Caco-2 (cell line): Measurements from ENCODE around the gene ATXN8OS. TPM values are rescaled to one million over a fixed set of nuclear protein-coding genes. Genes with fewer than 3 reads are reported as not detected.

ENCODE experiments used
- BruUV-seq: library from RNA; stranded (reverse); fragments of 400-500 nt; replicated peaks from 2 replicates; lab custom pipeline; 2021; lab: Mats Ljungman, UMichigan
- CTCF ChIA-PET: fragments of 300-600 bp; sonication (Branson Sonifier 250); formaldehyde crosslinking; loops from one replicate; lab custom pipeline; 2022; ENCODE audit warnings: antibody characterized with exemption; lab: Charles Lee
- POLR2A ChIA-PET: fragments of 300-600 bp; sonication (Branson Sonifier 250); formaldehyde crosslinking; loops from one replicate; lab custom pipeline; 2022; ENCODE audit warnings: antibody characterized with exemption; lab: Charles Lee
- DNase-seq, 2 experiments: peaks; one replicate each; pipeline versions ENCODE4 v3.0.0 to v3.0.0-alpha.2; 2020 to 2022
- H3K27me3 ChIP-seq: replicated peaks from 2 replicates; pipeline ENCODE4 v1.6.0; 2011; ENCODE audit warnings: low read length; ENCODE audit not compliant: control insufficient read depth, insufficient read depth
- H3K36me3 ChIP-seq: 2 replicates; pipeline ENCODE4 v1.5.1; 2011; ENCODE audit warnings: low read length; ENCODE audit not compliant: control insufficient read depth, insufficient read depth
- H3K4me1 ChIP-seq: fragments of 250-450 bp; sonication (Bioruptor Pico); 2 replicates; pipeline ENCODE4 v1.5.1; 2020; ENCODE audit warnings: mild to moderate bottlenecking
- H3K4me3 ChIP-seq: 2 replicates; pipeline ENCODE4 v1.5.1; 2011; ENCODE audit warnings: low read depth, mild to moderate bottlenecking, control low read depth, low read length
- H3K9me3 ChIP-seq: fragments of 250-450 bp; sonication (Bioruptor Pico); 2 replicates; pipeline ENCODE4 v1.5.1; 2020; ENCODE audit warnings: mild to moderate bottlenecking, moderate library complexity
- H3K27ac Mint-ChIP-seq: one replicate; pipeline ENCODE4 v1.8.0; 2022; ENCODE audit warnings: mixed read lengths; ENCODE audit not compliant: unreplicated experiment
- H3K27me3 Mint-ChIP-seq: one replicate; pipeline ENCODE4 v1.8.0; 2022; ENCODE audit warnings: mixed read lengths; ENCODE audit not compliant: insufficient read depth, unreplicated experiment
- H3K36me3 Mint-ChIP-seq: one replicate; pipeline ENCODE4 v1.8.0; 2022; ENCODE audit warnings: mild to moderate bottlenecking, mixed read lengths; ENCODE audit not compliant: insufficient read depth, unreplicated experiment
- H3K4me1 Mint-ChIP-seq: one replicate; pipeline ENCODE4 v1.8.0; 2022; ENCODE audit warnings: low read depth, mixed read lengths; ENCODE audit not compliant: unreplicated experiment
- H3K4me3 Mint-ChIP-seq: one replicate; pipeline ENCODE4 v1.8.0; 2022; ENCODE audit warnings: mild to moderate bottlenecking, moderate library complexity, mixed read lengths; ENCODE audit not compliant: unreplicated experiment
- H3K9me3 Mint-ChIP-seq: one replicate; pipeline ENCODE4 v1.8.0; 2022; ENCODE audit warnings: mixed read lengths; ENCODE audit not compliant: unreplicated experiment
- CTCF ChIP-seq, 2 experiments: fragments of 200-600 bp in 1 of 2; IDR thresholded peaks; 1 replicate in 1 of 2; 2 replicates in 1 of 2; pipeline versions ENCODE4 v1.5.1 to v1.8.0; 2011 to 2022; ENCODE audit warnings: antibody characterized with exemption in 1 of 2, control low read depth in 1 of 2, inconsistent platforms in 1 of 2, low read depth in 1 of 2, low read length in 1 of 2, mild to moderate bottlenecking in 1 of 2, moderate library complexity in 1 of 2; ENCODE audit not compliant: insufficient read depth in 1 of 2, severe bottlenecking in 1 of 2, unreplicated experiment in 1 of 2
- intact Hi-C: fragments of 100-400 bp; cut with micrococcal nuclease; formaldehyde crosslinking; loops from one replicate; pipeline ENCODE4 v1.10.0; 2022; ENCODE audit not compliant: unreplicated experiment
- total RNA-seq: library from RNA; stranded (reverse); gene quantifications from 2 replicates; pipeline ENCODE4 v1.2.3, GENCODE V29; 2022

ATXN8OS gene
- total RNA-seq, 1 experiment from 2014 or later, result not detected

- no peak overlapping the region for H3K4me3 Mint-ChIP-seq
- Histone ChIP-seq H3K36me3 (no peaks in the 10 kb centered on the region), H3K4me1 (no peaks in the 10 kb centered on the region), H3K9me3 (no peaks in the 10 kb centered on the region), H3K4me3 (no peak overlapping the region), H3K27me3 (no peaks in the 10 kb centered on the region)
- no peaks in the 10 kb centered on the region for H3K36me3 Mint-ChIP-seq
- DNase-seq, result no peak
- ChIA-PET POLR2A (no interaction called here), CTCF (no interaction called here)
- no peaks in the 10 kb centered on the region for H3K9me3 Mint-ChIP-seq
- no peaks in the 10 kb centered on the region for H3K27me3 Mint-ChIP-seq
- no peaks in the 10 kb centered on the region for H3K4me1 Mint-ChIP-seq
- intact Hi-C loops, result no loop called here
- no peak overlapping the region for H3K27ac Mint-ChIP-seq
- BruUV-seq, result no TSS peak
- TF ChIP-seq CTCF (IDR thresholded peaks at IDR 0.05; ENCODE audit: insufficient read depth in 1 of 2, low read depth in 1 of 2, low read length in 1 of 2, severe bottlenecking in 1 of 2, unreplicated experiment in 1 of 2), result no peak
Observed at GRCh38 chr13:70172946-70173597, 65.4 kb downstream of the ATXN8OS start.

GRCh38 chr13:70173598-70173959 is 66.0 kb downstream of the ATXN8OS start:
- H3K9me3 Mint-ChIP-seq, result no peaks in the 10 kb centered on the region
- Histone ChIP-seq H3K9me3 (no peaks in the 10 kb centered on the region), H3K4me3 (no peak overlapping the region), H3K36me3 (no peaks in the 10 kb centered on the region), H3K27me3 (no peaks in the 10 kb centered on the region), H3K4me1 (no peaks in the 10 kb centered on the region)
- no peaks in the 10 kb centered on the region for H3K36me3 Mint-ChIP-seq
- H3K4me1 Mint-ChIP-seq, result no peaks in the 10 kb centered on the region
- H3K27me3 Mint-ChIP-seq, result no peaks in the 10 kb centered on the region
- no peak for DNase-seq
- BruUV-seq, result no TSS peak
- POLR2A ChIA-PET, result no interaction called here
- no peak overlapping the region for H3K4me3 Mint-ChIP-seq
- no peak for TF ChIP-seq CTCF (IDR thresholded peaks at IDR 0.05; ENCODE audit: insufficient read depth in 1 of 2, low read depth in 1 of 2, low read length in 1 of 2, severe bottlenecking in 1 of 2, unreplicated experiment in 1 of 2)
- CTCF ChIA-PET, result no interaction called here
- H3K27ac Mint-ChIP-seq, result no peak overlapping the region
- intact Hi-C loops, result no loop called here

- Histone ChIP-seq H3K9me3 (no peaks in the 10 kb centered on the region), H3K4me1 (no peaks in the 10 kb centered on the region), H3K4me3 (no peak overlapping the region), H3K36me3 (no peaks in the 10 kb centered on the region), H3K27me3 (no peaks in the 10 kb centered on the region)
- CTCF ChIA-PET, result no interaction called here
- Mint-ChIP-seq H3K27ac (no peak overlapping the region), H3K4me3 (no peak overlapping the region), H3K9me3 (no peaks in the 10 kb centered on the region), H3K27me3 (peaks cover 4% of the 10 kb centered on the region), H3K36me3 (no peaks in the 10 kb centered on the region), H3K4me1 (no peaks in the 10 kb centered on the region)
- intact Hi-C loops, result no loop called here
- no peak for DNase-seq
- no TSS peak for BruUV-seq
- POLR2A ChIA-PET, result no interaction called here
- no peak for TF ChIP-seq CTCF (IDR thresholded peaks at IDR 0.05; ENCODE audit: insufficient read depth in 1 of 2, low read depth in 1 of 2, low read length in 1 of 2, severe bottlenecking in 1 of 2, unreplicated experiment in 1 of 2)
Observed at GRCh38 chr13:70178346-70178745, 70.7 kb downstream of the ATXN8OS start.

Other genes starting within 250 kb of the ATXN8OS start
- not detected in 2 replicates for gene KLHL1, start 626 bp downstream of the ATXN8OS start, total RNA-seq